ENCODE data around the gene NUAK2.
A peak's percentile ranks its signal among the peaks of the same experiment; 100 is the strongest.

Gene NUAK2

GRCh38 chr1:205318231-205318991 is 3.1 kb downstream of the NUAK2 start:
- Histone ChIP-seq H3K9ac (ENCODE audit: low read depth, low read length) (no peak overlapping the region), H3K4me3 (ENCODE audit: low read depth, low read length) (peak overlapping the region; percentile 3; the same call in 1 of the 2 replicates), H3K27ac (ENCODE audit: low read depth, low read length) (peak overlapping the region; percentile 32), H3K36me3 (ENCODE audit: control insufficient read depth, insufficient read depth, low read length) (no peaks in the 10 kb centered on the region), H3K9me3 (ENCODE audit: control insufficient read depth, insufficient read depth, low read length) (no peaks in the 10 kb centered on the region), H3K4me1 (ENCODE audit: control insufficient read depth, insufficient read depth, low read length) (peaks cover 68% of the 10 kb centered on the region), H3K27me3 (ENCODE audit: control insufficient read depth, insufficient read depth, low read length) (peaks cover 11% of the 10 kb centered on the region)

GRCh38 chr1:205317311-205317917 is 4.1 kb downstream of the NUAK2 start:
- no peak overlapping the region for H3K4me3 ChIP-seq (ENCODE audit: low read depth, low read length)
- H3K9ac ChIP-seq (ENCODE audit: low read depth, low read length), result no peak overlapping the region
- peak overlapping the region; percentile 32 for H3K27ac ChIP-seq (ENCODE audit: low read depth, low read length)
- H3K4me1 ChIP-seq (ENCODE audit: control insufficient read depth, insufficient read depth, low read length), result peaks cover 78% of the 10 kb centered on the region
- no peaks in the 10 kb centered on the region for H3K36me3 ChIP-seq (ENCODE audit: control insufficient read depth, insufficient read depth, low read length)
- H3K9me3 ChIP-seq (ENCODE audit: control insufficient read depth, insufficient read depth, low read length), result no peaks in the 10 kb centered on the region
- H3K27me3 ChIP-seq (ENCODE audit: control insufficient read depth, insufficient read depth, low read length), result peaks cover 11% of the 10 kb centered on the region

GRCh38 chr1:205316161-205316566 is 5.4 kb downstream of the NUAK2 start:
- peaks cover 7% of the 10 kb centered on the region for H3K27me3 ChIP-seq (ENCODE audit: control insufficient read depth, insufficient read depth, low read length)
- H3K27ac ChIP-seq (ENCODE audit: low read depth, low read length), result no peak overlapping the region
- no peak overlapping the region for H3K4me3 ChIP-seq (ENCODE audit: low read depth, low read length)
- peaks cover 9% of the 10 kb centered on the region for H3K36me3 ChIP-seq (ENCODE audit: control insufficient read depth, insufficient read depth, low read length)
- no peak overlapping the region for H3K9ac ChIP-seq (ENCODE audit: low read depth, low read length)
- H3K9me3 ChIP-seq (ENCODE audit: control insufficient read depth, insufficient read depth, low read length), result no peaks in the 10 kb centered on the region
- peaks cover 86% of the 10 kb centered on the region for H3K4me1 ChIP-seq (ENCODE audit: control insufficient read depth, insufficient read depth, low read length)

- no peaks in the 10 kb centered on the region for H3K9me3 ChIP-seq (ENCODE audit: control insufficient read depth, insufficient read depth, low read length)
- no peak overlapping the region for H3K9ac ChIP-seq (ENCODE audit: low read depth, low read length)
- no peaks in the 10 kb centered on the region for H3K27me3 ChIP-seq (ENCODE audit: control insufficient read depth, insufficient read depth, low read length)
- H3K4me1 ChIP-seq (ENCODE audit: control insufficient read depth, insufficient read depth, low read length), result peaks cover 79% of the 10 kb centered on the region
- no peak overlapping the region for H3K4me3 ChIP-seq (ENCODE audit: low read depth, low read length)
- H3K27ac ChIP-seq (ENCODE audit: low read depth, low read length), result peak overlapping the region; percentile 99
- H3K36me3 ChIP-seq (ENCODE audit: control insufficient read depth, insufficient read depth, low read length), result peaks cover 20% of the 10 kb centered on the region
These were observed 6.4 kb downstream of the NUAK2 start for GRCh38 chr1:205315008-205315618.

GRCh38 chr1:205313563-205314308 is 7.8 kb downstream of the NUAK2 start:
- Histone ChIP-seq H3K4me3 (ENCODE audit: low read depth, low read length) (peak overlapping the region; percentile 27), H3K27ac (ENCODE audit: low read depth, low read length) (peak overlapping the region; percentile 99), H3K9me3 (ENCODE audit: control insufficient read depth, insufficient read depth, low read length) (no peaks in the 10 kb centered on the region), H3K4me1 (ENCODE audit: control insufficient read depth, insufficient read depth, low read length) (peaks cover 67% of the 10 kb centered on the region), H3K9ac (ENCODE audit: low read depth, low read length) (peak overlapping the region; percentile 49), H3K36me3 (ENCODE audit: control insufficient read depth, insufficient read depth, low read length) (peaks cover 33% of the 10 kb centered on the region), H3K27me3 (ENCODE audit: control insufficient read depth, insufficient read depth, low read length) (no peaks in the 10 kb centered on the region)

GRCh38 chr1:205312866-205313562 is 8.5 kb downstream of the NUAK2 start:
- H3K36me3 ChIP-seq (ENCODE audit: control insufficient read depth, insufficient read depth, low read length), result peaks cover 41% of the 10 kb centered on the region
- H3K4me1 ChIP-seq (ENCODE audit: control insufficient read depth, insufficient read depth, low read length), result peaks cover 60% of the 10 kb centered on the region
- no peaks in the 10 kb centered on the region for H3K27me3 ChIP-seq (ENCODE audit: control insufficient read depth, insufficient read depth, low read length)
- peak overlapping the region; percentile 49; the same call in 1 of the 2 replicates for H3K9ac ChIP-seq (ENCODE audit: low read depth, low read length)
- H3K27ac ChIP-seq (ENCODE audit: low read depth, low read length), result peak overlapping the region; percentile 99
- peak overlapping the region; percentile 27 for H3K4me3 ChIP-seq (ENCODE audit: low read depth, low read length)
- no peaks in the 10 kb centered on the region for H3K9me3 ChIP-seq (ENCODE audit: control insufficient read depth, insufficient read depth, low read length)

- Histone ChIP-seq H3K27ac (ENCODE audit: low read depth, low read length) (no peak overlapping the region), H3K4me1 (ENCODE audit: control insufficient read depth, insufficient read depth, low read length) (peaks cover 41% of the 10 kb centered on the region), H3K36me3 (ENCODE audit: control insufficient read depth, insufficient read depth, low read length) (peaks cover 59% of the 10 kb centered on the region), H3K9me3 (ENCODE audit: control insufficient read depth, insufficient read depth, low read length) (no peaks in the 10 kb centered on the region), H3K27me3 (ENCODE audit: control insufficient read depth, insufficient read depth, low read length) (no peaks in the 10 kb centered on the region), H3K9ac (ENCODE audit: low read depth, low read length) (no peak overlapping the region), H3K4me3 (ENCODE audit: low read depth, low read length) (no peak overlapping the region)
These were observed 10.4 kb downstream of the NUAK2 start for GRCh38 chr1:205310976-205311704.

- H3K36me3 ChIP-seq (ENCODE audit: control insufficient read depth, insufficient read depth, low read length), result peaks cover 71% of the 10 kb centered on the region
- no peak overlapping the region for H3K27ac ChIP-seq (ENCODE audit: low read depth, low read length)
- no peak overlapping the region for H3K4me3 ChIP-seq (ENCODE audit: low read depth, low read length)
- H3K27me3 ChIP-seq (ENCODE audit: control insufficient read depth, insufficient read depth, low read length), result no peaks in the 10 kb centered on the region
- H3K9ac ChIP-seq (ENCODE audit: low read depth, low read length), result no peak overlapping the region
- H3K9me3 ChIP-seq (ENCODE audit: control insufficient read depth, insufficient read depth, low read length), result no peaks in the 10 kb centered on the region
- peaks cover 30% of the 10 kb centered on the region for H3K4me1 ChIP-seq (ENCODE audit: control insufficient read depth, insufficient read depth, low read length)
These were observed 11.8 kb downstream of the NUAK2 start for GRCh38 chr1:205309741-205310140.

GRCh38 chr1:205306929-205307566 is 14.5 kb downstream of the NUAK2 start:
- H3K4me1 ChIP-seq (ENCODE audit: control insufficient read depth, insufficient read depth, low read length), result peaks cover 9% of the 10 kb centered on the region
- no peak overlapping the region for H3K4me3 ChIP-seq (ENCODE audit: low read depth, low read length)
- H3K9me3 ChIP-seq (ENCODE audit: control insufficient read depth, insufficient read depth, low read length), result no peaks in the 10 kb centered on the region
- no peak overlapping the region for H3K9ac ChIP-seq (ENCODE audit: low read depth, low read length)
- H3K36me3 ChIP-seq (ENCODE audit: control insufficient read depth, insufficient read depth, low read length), result peaks cover 91% of the 10 kb centered on the region
- H3K27me3 ChIP-seq (ENCODE audit: control insufficient read depth, insufficient read depth, low read length), result no peaks in the 10 kb centered on the region
- no peak overlapping the region for H3K27ac ChIP-seq (ENCODE audit: low read depth, low read length)

Data from HUES48 (cell line).